WTC11 (cell line): Measurements from ENCODE around the gene CUL2. TPM values are rescaled to one million over a fixed set of nuclear protein-coding genes. Genes with fewer than 3 reads are reported as not detected.

Experiments
- ATAC-seq: fragments of 200-7000 bp; cut with Tn5 transposase; 2 replicates; pipeline ENCODE4 v1.10.0; 2021; ENCODE audit warnings: mild to moderate bottlenecking, moderate library complexity
- CTCF ChIA-PET: fragments of 300-600 bp; sonication (Branson Sonifier 250); formaldehyde crosslinking; loops from one replicate; lab custom pipeline; 2021; ENCODE audit warnings: antibody characterized with exemption; lab: Charles Lee
- POLR2A ChIA-PET: fragments of 350-600 bp; sonication (Branson Sonifier 250); formaldehyde crosslinking; loops from one replicate; lab custom pipeline; 2021; ENCODE audit warnings: antibody characterized with exemption; lab: Charles Lee
- DNase-seq: peaks from one replicate; pipeline ENCODE4 v3.0.0; 2021; ENCODE audit warnings: low spot score
- H3K27ac Mint-ChIP-seq: 2 replicates; pipeline ENCODE4 v1.8.0; 2021; ENCODE audit warnings: mixed read lengths
- H3K27me3 Mint-ChIP-seq: 2 replicates; pipeline ENCODE4 v1.8.0; 2021; ENCODE audit warnings: low read depth, mild to moderate bottlenecking, moderate library complexity, mixed read lengths
- H3K36me3 Mint-ChIP-seq: 2 replicates; pipeline ENCODE4 v1.8.0; 2021; ENCODE audit warnings: mixed read lengths
- H3K4me1 Mint-ChIP-seq: 2 replicates; pipeline ENCODE4 v1.8.0; 2022; ENCODE audit warnings: mixed read lengths
- H3K4me3 Mint-ChIP-seq: 2 replicates; pipeline ENCODE4 v1.8.0; 2021; ENCODE audit warnings: mild to moderate bottlenecking, moderate library complexity, mixed read lengths
- H3K9me3 Mint-ChIP-seq: 2 replicates; pipeline ENCODE4 v1.8.0; 2021; ENCODE audit warnings: mixed read lengths
- CREB1 ChIP-seq: sonication (generic); formaldehyde crosslinking; IDR thresholded peaks from 2 replicates; pipeline ENCODE4 v1.8.0; 2023; ENCODE audit warnings: mild to moderate bottlenecking, missing genetic modification reagents
- EMX1 ChIP-seq: fragments of 250-450 bp; sonication (Bioruptor Pico); IDR thresholded peaks from 2 replicates; pipeline ENCODE4 v1.8.0; 2021; ENCODE audit warnings: mild to moderate bottlenecking
- ESRRA ChIP-seq: sonication (generic); formaldehyde crosslinking; IDR thresholded peaks from 2 replicates; pipeline ENCODE4 v1.8.1; 2022; ENCODE audit warnings: mild to moderate bottlenecking, missing genetic modification reagents, borderline replicate concordance
- ETV6 ChIP-seq: sonication (generic); formaldehyde crosslinking; IDR thresholded peaks from 2 replicates; pipeline ENCODE4 v1.8.1; 2022; ENCODE audit warnings: mild to moderate bottlenecking, missing genetic modification reagents
- FOXJ3 ChIP-seq: sonication (generic); formaldehyde crosslinking; IDR thresholded peaks from 2 replicates; pipeline ENCODE4 v1.9.0; 2021; ENCODE audit warnings: missing genetic modification reagents, mild to moderate bottlenecking, borderline replicate concordance
- GABPB1 ChIP-seq: sonication (generic); formaldehyde crosslinking; IDR thresholded peaks from 2 replicates; pipeline ENCODE4 v1.8.1; 2023; ENCODE audit warnings: mild to moderate bottlenecking, missing genetic modification reagents
- GTF2I ChIP-seq: fragments of 250-450 bp; sonication (Bioruptor Pico); conservative IDR thresholded peaks from 2 replicates; pipeline ENCODE4 v1.4.0; 2021; ENCODE audit warnings: mild to moderate bottlenecking
- MYBL2 ChIP-seq: sonication (generic); formaldehyde crosslinking; IDR thresholded peaks from 2 replicates; pipeline ENCODE4 v1.8.1; 2023; ENCODE audit warnings: mild to moderate bottlenecking, moderate library complexity, missing genetic modification reagents
- RELA ChIP-seq: sonication (generic); formaldehyde crosslinking; IDR thresholded peaks from 2 replicates; pipeline ENCODE4 v1.8.1; 2022; ENCODE audit warnings: missing genetic modification reagents, mild to moderate bottlenecking, borderline replicate concordance
- SMAD3 ChIP-seq: sonication (generic); formaldehyde crosslinking; IDR thresholded peaks from 2 replicates; pipeline ENCODE4 v1.8.0; 2022; ENCODE audit warnings: missing genetic modification reagents, mild to moderate bottlenecking, borderline replicate concordance
- SP1 ChIP-seq: sonication (generic); formaldehyde crosslinking; conservative IDR thresholded peaks from 2 replicates; pipeline ENCODE4 v1.8.1; 2022; ENCODE audit warnings: missing genetic modification reagents
- TCF7 ChIP-seq: sonication (generic); formaldehyde crosslinking; IDR thresholded peaks from 2 replicates; pipeline ENCODE4 v1.8.0; 2022; ENCODE audit warnings: mild to moderate bottlenecking, low read depth, missing genetic modification reagents, moderate library complexity
- TP53 ChIP-seq: sonication (generic); formaldehyde crosslinking; IDR thresholded peaks from 2 replicates; pipeline ENCODE4 v1.8.1; 2023; ENCODE audit warnings: mild to moderate bottlenecking, missing genetic modification reagents
- ZNF138 ChIP-seq: sonication (generic); formaldehyde crosslinking; conservative IDR thresholded peaks from 2 replicates; pipeline ENCODE4 v1.8.1; 2022; ENCODE audit warnings: mild to moderate bottlenecking, moderate library complexity, missing genetic modification reagents
- ZNF219 ChIP-seq: sonication (generic); formaldehyde crosslinking; IDR thresholded peaks from 2 replicates; pipeline ENCODE4 v1.8.0; 2023; ENCODE audit warnings: missing genetic modification reagents, mild to moderate bottlenecking, borderline replicate concordance
- ZNF317 ChIP-seq: sonication (generic); formaldehyde crosslinking; IDR thresholded peaks from 2 replicates; pipeline ENCODE4 v1.8.1; 2023; ENCODE audit warnings: low read depth, mild to moderate bottlenecking, moderate library complexity, missing genetic modification reagents, borderline replicate concordance
- total RNA-seq: library from RNA; stranded (reverse); gene quantifications from 3 replicates; pipeline ENCODE4 v1.2.3, GENCODE V29; 2021
- TF ChIP-seq, protein P1 (sequence below): fragments of 250-450 bp; sonication (Bioruptor Pico); IDR thresholded peaks from 2 replicates; pipeline ENCODE4 v1.8.0; 2021; ENCODE audit warnings: mild to moderate bottlenecking
- TF ChIP-seq, protein P2 (sequence below): sonication (generic); formaldehyde crosslinking; IDR thresholded peaks from 2 replicates; pipeline ENCODE4 v1.8.0; 2022; ENCODE audit warnings: mild to moderate bottlenecking, missing genetic modification reagents
- TF ChIP-seq, protein P3 (sequence below): sonication (generic); formaldehyde crosslinking; conservative IDR thresholded peaks from 2 replicates; pipeline ENCODE4 v1.8.1; 2022; ENCODE audit warnings: mild to moderate bottlenecking, missing genetic modification reagents
- TF ChIP-seq, protein P4 (sequence below): fragments of 250-450 bp; sonication (Bioruptor Pico); conservative IDR thresholded peaks from 2 replicates; pipeline ENCODE4 v1.9.0; 2021; ENCODE audit warnings: mild to moderate bottlenecking
- TF ChIP-seq, protein P5 (sequence below): fragments of 250-450 bp; sonication (Bioruptor Pico); IDR thresholded peaks from 2 replicates; pipeline ENCODE4 v1.9.0; 2021; ENCODE audit warnings: moderate library complexity, mild to moderate bottlenecking, inconsistent platforms, borderline replicate concordance
- TF ChIP-seq, protein P6 (sequence below): sonication (generic); formaldehyde crosslinking; IDR thresholded peaks from 2 replicates; pipeline ENCODE4 v1.8.0; 2023; ENCODE audit warnings: missing genetic modification reagents
- TF ChIP-seq, protein P7 (sequence below): sonication (generic); formaldehyde crosslinking; IDR thresholded peaks from 2 replicates; pipeline ENCODE4 v1.8.0; 2022; ENCODE audit warnings: missing genetic modification reagents

CUL2 gene
- total RNA-seq, 1 experiment from 2014 or later = 38.3 TPM

DNA sequence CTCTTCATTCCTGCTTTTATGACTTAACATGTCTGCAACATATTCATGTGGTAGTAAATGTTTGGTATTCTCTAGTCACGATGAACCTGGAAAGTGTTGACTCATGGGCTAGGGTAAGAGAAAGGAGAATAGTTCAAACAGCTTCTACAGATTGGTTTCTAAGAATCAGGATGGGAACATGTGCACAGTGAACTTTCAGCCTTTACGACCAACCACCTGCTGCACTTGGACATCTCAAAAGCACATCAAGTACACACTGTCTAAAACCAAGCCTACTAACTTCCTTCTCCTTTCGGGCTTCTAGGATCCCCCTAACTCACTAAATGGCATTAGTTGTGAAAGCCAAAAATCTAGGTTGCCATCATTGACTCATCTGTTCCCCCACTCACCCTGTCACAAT is 85.5 kb downstream of the CUL2 start:
- no peaks in the 10 kb centered on the region for H3K27me3 Mint-ChIP-seq
- TF ChIP-seq ESRRA (CRISPR knock-in tag) (no peak), GABPB1 (CRISPR knock-in tag) (no peak), CREB1 (no peak), SP1 (CRISPR knock-in tag) (no peak)
- TF ChIP-seq, protein P1, sequence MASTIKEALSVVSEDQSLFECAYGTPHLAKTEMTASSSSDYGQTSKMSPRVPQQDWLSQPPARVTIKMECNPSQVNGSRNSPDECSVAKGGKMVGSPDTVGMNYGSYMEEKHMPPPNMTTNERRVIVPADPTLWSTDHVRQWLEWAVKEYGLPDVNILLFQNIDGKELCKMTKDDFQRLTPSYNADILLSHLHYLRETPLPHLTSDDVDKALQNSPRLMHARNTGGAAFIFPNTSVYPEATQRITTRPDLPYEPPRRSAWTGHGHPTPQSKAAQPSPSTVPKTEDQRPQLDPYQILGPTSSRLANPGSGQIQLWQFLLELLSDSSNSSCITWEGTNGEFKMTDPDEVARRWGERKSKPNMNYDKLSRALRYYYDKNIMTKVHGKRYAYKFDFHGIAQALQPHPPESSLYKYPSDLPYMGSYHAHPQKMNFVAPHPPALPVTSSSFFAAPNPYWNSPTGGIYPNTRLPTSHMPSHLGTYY (CRISPR knock-in tag) = no peak
- TF ChIP-seq, protein P2, sequence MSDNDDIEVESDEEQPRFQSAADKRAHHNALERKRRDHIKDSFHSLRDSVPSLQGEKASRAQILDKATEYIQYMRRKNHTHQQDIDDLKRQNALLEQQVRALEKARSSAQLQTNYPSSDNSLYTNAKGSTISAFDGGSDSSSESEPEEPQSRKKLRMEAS = no peak
- TF ChIP-seq, all 79 proteins: peak for 0
- CTCF ChIA-PET = interaction anchor here (2.5 kb wide), 1 partner anchor 10 kb away, joined by 21 read pairs; no protein-coding TSS in a partner anchor
- no peak overlapping the region for H3K4me3 Mint-ChIP-seq
- ATAC-seq = no peak
- H3K36me3 Mint-ChIP-seq = no peaks in the 10 kb centered on the region
- no peaks in the 10 kb centered on the region for H3K9me3 Mint-ChIP-seq
- H3K27ac Mint-ChIP-seq = 0 out of 2 replicates have a peak overlapping the region, but pooled peaks have one; percentile 66
- H3K4me1 Mint-ChIP-seq = peaks cover 27% of the 10 kb centered on the region
- POLR2A ChIA-PET = no interaction called here
- DNase-seq = no peak

DNA sequence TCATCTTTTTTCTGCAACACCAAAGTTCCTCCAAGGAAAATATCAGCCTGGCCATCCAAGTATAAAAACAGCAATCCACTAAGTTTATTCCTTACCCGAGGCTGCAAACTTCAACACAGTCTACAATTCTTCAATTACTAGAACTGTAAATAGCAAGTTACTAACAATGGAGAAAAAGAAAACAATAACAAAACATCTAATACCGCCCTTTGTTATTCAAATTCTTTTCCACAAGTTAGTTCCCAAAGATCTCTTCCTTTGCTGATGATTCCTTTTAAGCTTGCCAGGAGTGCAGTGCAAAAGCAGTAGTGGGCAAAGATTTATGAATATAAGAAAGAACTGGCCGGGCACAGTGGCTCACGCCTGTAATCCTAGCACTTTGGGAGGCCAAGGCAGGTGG is 86.2 kb downstream of the CUL2 start:
- Mint-ChIP-seq H3K27ac (peak overlapping the region; percentile 76), H3K4me3 (no peak overlapping the region), H3K36me3 (no peaks in the 10 kb centered on the region), H3K4me1 (peaks cover 27% of the 10 kb centered on the region), H3K9me3 (no peaks in the 10 kb centered on the region), H3K27me3 (no peaks in the 10 kb centered on the region)
- CTCF ChIA-PET = interaction anchor here (2.5 kb wide), 1 partner anchor 9 kb away, joined by 21 read pairs; no protein-coding TSS in a partner anchor
- no peak for TF ChIP-seq ZNF317 (CRISPR knock-in tag)
- TF ChIP-seq GTF2I = no peak
- TF ChIP-seq ZNF219 (CRISPR knock-in tag) = no peak
- TF ChIP-seq FOXJ3 = no peak
- TF ChIP-seq, protein P3, sequence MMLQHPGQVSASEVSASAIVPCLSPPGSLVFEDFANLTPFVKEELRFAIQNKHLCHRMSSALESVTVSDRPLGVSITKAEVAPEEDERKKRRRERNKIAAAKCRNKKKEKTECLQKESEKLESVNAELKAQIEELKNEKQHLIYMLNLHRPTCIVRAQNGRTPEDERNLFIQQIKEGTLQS (CRISPR knock-in tag) = no peak
- no peak for TF ChIP-seq TCF7
- TF ChIP-seq RELA = no peak
- no peak for TF ChIP-seq EMX1
- no peak for TF ChIP-seq MYBL2 (CRISPR knock-in tag)
- TF ChIP-seq ZNF138 (CRISPR knock-in tag) = no peak
- TF ChIP-seq, protein P4, sequence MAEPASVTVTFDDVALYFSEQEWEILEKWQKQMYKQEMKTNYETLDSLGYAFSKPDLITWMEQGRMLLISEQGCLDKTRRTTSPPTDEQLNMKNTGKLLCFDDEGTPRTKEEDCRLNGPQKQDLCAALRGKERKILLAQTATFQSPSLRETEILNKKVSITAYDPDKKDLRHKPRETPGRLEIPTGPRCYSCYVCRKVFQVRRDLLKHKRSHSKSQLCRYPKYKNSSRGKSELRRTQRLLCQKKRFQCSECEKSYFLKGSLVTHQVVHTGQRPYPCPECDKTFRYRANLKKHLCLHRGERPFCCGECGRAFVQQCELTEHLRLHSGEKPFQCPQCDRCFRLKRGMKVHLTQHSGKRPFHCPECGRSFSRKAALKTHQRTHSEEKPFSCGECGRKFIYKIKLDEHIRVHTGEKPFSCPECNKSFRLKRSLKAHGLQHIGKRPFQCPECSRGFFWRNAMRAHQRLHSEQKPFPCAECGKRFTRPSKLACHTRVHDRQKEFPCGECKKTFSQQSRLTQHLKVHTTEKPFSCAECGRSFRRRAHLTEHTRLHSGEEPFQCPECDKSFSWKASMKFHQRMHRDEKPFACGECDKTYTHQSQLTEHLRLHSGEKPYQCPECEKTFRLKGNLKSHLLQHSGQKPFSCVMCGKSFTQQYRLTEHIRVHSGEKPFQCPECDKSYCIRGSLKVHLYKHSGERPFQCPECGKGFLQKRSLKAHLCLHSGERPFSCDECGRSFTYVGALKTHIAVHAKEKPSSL (CRISPR knock-in tag) = no peak
- ATAC-seq (0 out of 2 replicates have a peak, but pooled peaks have one; percentile 10), DNase-seq (no peak)
- POLR2A ChIA-PET = no interaction called here

DNA sequence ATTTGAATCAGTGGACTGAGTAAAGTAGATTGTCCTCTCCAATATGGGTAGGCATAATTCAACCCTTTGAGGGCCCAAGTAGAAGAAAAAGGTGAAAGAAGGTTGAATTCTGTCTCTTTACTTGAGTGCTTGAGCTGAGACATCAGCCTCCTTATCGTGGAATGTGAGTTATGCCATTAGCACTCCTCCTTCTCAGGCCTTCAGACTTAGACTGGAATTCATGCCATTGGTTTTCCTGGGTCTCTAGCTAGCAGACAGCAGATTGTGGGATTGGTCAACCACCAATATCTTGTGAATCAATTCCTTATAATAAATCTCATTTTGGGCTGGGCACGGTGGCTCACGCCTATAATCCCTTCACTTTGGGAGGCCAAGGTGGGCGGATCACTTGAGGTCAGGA is 89.2 kb downstream of the CUL2 start:
- ATAC-seq (no peak; the same call in 1 of the 2 replicates), DNase-seq (no peak)
- ChIA-PET CTCF (no interaction called here), POLR2A (no interaction called here)
- Mint-ChIP-seq H3K4me3 (no peak overlapping the region), H3K36me3 (no peaks in the 10 kb centered on the region), H3K9me3 (no peaks in the 10 kb centered on the region), H3K4me1 (peaks cover 27% of the 10 kb centered on the region), H3K27ac (no peak overlapping the region), H3K27me3 (no peaks in the 10 kb centered on the region; the same call in 1 of the 2 replicates)
- TF ChIP-seq ETV6 = no peak
- TF ChIP-seq, protein P5, sequence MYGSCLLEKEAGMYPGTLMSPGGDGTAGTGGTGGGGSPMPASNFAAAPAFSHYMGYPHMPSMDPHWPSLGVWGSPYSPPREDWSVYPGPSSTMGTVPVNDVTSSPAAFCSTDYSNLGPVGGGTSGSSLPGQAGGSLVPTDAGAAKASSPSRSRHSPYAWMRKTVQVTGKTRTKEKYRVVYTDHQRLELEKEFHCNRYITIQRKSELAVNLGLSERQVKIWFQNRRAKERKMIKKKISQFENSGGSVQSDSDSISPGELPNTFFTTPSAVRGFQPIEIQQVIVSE (CRISPR knock-in tag) = no peak
- TF ChIP-seq, protein P6, sequence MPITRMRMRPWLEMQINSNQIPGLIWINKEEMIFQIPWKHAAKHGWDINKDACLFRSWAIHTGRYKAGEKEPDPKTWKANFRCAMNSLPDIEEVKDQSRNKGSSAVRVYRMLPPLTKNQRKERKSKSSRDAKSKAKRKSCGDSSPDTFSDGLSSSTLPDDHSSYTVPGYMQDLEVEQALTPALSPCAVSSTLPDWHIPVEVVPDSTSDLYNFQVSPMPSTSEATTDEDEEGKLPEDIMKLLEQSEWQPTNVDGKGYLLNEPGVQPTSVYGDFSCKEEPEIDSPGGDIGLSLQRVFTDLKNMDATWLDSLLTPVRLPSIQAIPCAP = no peak
- TF ChIP-seq SMAD3 (CRISPR knock-in tag) = no peak
- TF ChIP-seq, protein P7, sequence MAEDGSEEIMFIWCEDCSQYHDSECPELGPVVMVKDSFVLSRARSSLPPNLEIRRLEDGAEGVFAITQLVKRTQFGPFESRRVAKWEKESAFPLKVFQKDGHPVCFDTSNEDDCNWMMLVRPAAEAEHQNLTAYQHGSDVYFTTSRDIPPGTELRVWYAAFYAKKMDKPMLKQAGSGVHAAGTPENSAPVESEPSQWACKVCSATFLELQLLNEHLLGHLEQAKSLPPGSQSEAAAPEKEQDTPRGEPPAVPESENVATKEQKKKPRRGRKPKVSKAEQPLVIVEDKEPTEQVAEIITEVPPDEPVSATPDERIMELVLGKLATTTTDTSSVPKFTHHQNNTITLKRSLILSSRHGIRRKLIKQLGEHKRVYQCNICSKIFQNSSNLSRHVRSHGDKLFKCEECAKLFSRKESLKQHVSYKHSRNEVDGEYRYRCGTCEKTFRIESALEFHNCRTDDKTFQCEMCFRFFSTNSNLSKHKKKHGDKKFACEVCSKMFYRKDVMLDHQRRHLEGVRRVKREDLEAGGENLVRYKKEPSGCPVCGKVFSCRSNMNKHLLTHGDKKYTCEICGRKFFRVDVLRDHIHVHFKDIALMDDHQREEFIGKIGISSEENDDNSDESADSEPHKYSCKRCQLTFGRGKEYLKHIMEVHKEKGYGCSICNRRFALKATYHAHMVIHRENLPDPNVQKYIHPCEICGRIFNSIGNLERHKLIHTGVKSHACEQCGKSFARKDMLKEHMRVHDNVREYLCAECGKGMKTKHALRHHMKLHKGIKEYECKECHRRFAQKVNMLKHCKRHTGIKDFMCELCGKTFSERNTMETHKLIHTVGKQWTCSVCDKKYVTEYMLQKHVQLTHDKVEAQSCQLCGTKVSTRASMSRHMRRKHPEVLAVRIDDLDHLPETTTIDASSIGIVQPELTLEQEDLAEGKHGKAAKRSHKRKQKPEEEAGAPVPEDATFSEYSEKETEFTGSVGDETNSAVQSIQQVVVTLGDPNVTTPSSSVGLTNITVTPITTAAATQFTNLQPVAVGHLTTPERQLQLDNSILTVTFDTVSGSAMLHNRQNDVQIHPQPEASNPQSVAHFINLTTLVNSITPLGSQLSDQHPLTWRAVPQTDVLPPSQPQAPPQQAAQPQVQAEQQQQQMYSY (CRISPR knock-in tag) = no peak
- TF ChIP-seq, protein P1 (CRISPR knock-in tag) = no peak
- TF ChIP-seq TP53 (CRISPR knock-in tag) = no peak
